CD14-positive monocyte (primary cell): ENCODE results near the gene MRO. TPM values are rescaled to one million over a fixed set of nuclear protein-coding genes. Genes with fewer than 3 reads are reported as not detected.

ENCODE experiments used
- DNase-seq, 3 donors: peaks; one replicate each; pipeline ENCODE4 v3.0.0-alpha.2; 2011 to 2022
- H2AFZ ChIP-seq: 2 replicates; pipeline ENCODE4 v1.6.0; 2012; ENCODE audit warnings: mild to moderate bottlenecking, low read depth, low read length, inconsistent platforms; ENCODE audit not compliant: insufficient read depth, poor library complexity, severe bottlenecking
- H3K27ac ChIP-seq, 2 donors: 1 replicate in 1 of 2; 2 replicates in 1 of 2; pipeline ENCODE4 v1.5.1; 2012 to 2013; ENCODE audit warnings: low read length in 2 of 2, control low read depth in 1 of 2, inconsistent platforms in 1 of 2, low read depth in 1 of 2, mild to moderate bottlenecking in 1 of 2
- H3K27me3 ChIP-seq, 2 donors: one replicate each; pipeline versions ENCODE4 v1.6.0 to v1.6.1; 2011 to 2013; ENCODE audit warnings: low read length in 2 of 2; ENCODE audit not compliant: control insufficient read depth in 2 of 2, insufficient read depth in 2 of 2
- H3K36me3 ChIP-seq, 2 donors: replicated peaks in 1 of 2; 1 replicate in 1 of 2; 2 replicates in 1 of 2; pipeline versions ENCODE4 v1.5.1 to v1.6.1; 2012 to 2013; ENCODE audit warnings: low read length in 2 of 2, control low read depth in 1 of 2, inconsistent platforms in 1 of 2, mild to moderate bottlenecking in 1 of 2; ENCODE audit not compliant: insufficient read depth in 2 of 2, control insufficient read depth in 1 of 2
- H3K4me1 ChIP-seq, 2 donors: 1 replicate in 1 of 2; 2 replicates in 1 of 2; pipeline versions ENCODE4 v1.5.1 to v1.6.1; 2012 to 2013; ENCODE audit warnings: low read length in 2 of 2, control low read depth in 1 of 2, inconsistent platforms in 1 of 2, mild to moderate bottlenecking in 1 of 2, moderate library complexity in 1 of 2; ENCODE audit not compliant: insufficient read depth in 2 of 2, control insufficient read depth in 1 of 2
- H3K4me2 ChIP-seq: replicated peaks from 2 replicates; pipeline ENCODE3; 2012; ENCODE audit warnings: low read length, moderate library complexity, mild to moderate bottlenecking; ENCODE audit not compliant: poor library complexity, severe bottlenecking; ENCODE audit errors: extremely low read depth
- H3K4me3 ChIP-seq, 3 experiments: fragments of 200-600 bp in 1 of 3; sonication (generic) in 1 of 3; replicated peaks in 1 of 3; 1 replicate in 2 of 3; 2 replicates in 1 of 3; pipeline ENCODE4 v1.5.1; 2011 to 2013; ENCODE audit warnings: low read length in 3 of 3, mild to moderate bottlenecking in 3 of 3, control low read depth in 2 of 3, low read depth in 2 of 3, inconsistent platforms in 1 of 3, moderate library complexity in 1 of 3
- H3K79me2 ChIP-seq: 2 replicates; pipeline ENCODE4 v1.6.0; 2012; ENCODE audit warnings: mild to moderate bottlenecking, control low read depth, inconsistent platforms, low read length, moderate library complexity; ENCODE audit not compliant: insufficient read depth
- H3K9ac ChIP-seq: 2 replicates; pipeline ENCODE4 v1.6.0; 2017; ENCODE audit warnings: low read length, mild to moderate bottlenecking; ENCODE audit not compliant: insufficient read depth, poor library complexity, severe bottlenecking
- H3K9me3 ChIP-seq, 2 donors: replicated peaks in 1 of 2; 1 replicate in 1 of 2; 2 replicates in 1 of 2; pipeline versions ENCODE4 v1.5.1 to v1.6.1; 2012 to 2013; ENCODE audit warnings: low read length in 2 of 2, control low read depth in 1 of 2; ENCODE audit not compliant: control insufficient read depth in 1 of 2, insufficient read depth in 1 of 2
- H4K20me1 ChIP-seq: 2 replicates; pipeline ENCODE4 v1.6.0; 2012; ENCODE audit warnings: mild to moderate bottlenecking, low read length, control low read depth, moderate library complexity; ENCODE audit not compliant: insufficient read depth
- H3K27ac Mint-ChIP-seq, 7 donors: one replicate each; pipeline ENCODE4 v1.8.0; 2020; ENCODE audit warnings: mild to moderate bottlenecking in 7 of 7, mixed read lengths in 7 of 7, moderate library complexity in 6 of 7, inconsistent platforms in 2 of 7
- H3K27me3 Mint-ChIP-seq, 3 donors: one replicate each; pipeline ENCODE4 v1.8.0; 2021 to 2022; ENCODE audit warnings: low read depth in 3 of 3, mild to moderate bottlenecking in 3 of 3, mixed read lengths in 3 of 3, moderate library complexity in 3 of 3, inconsistent platforms in 1 of 3
- H3K36me3 Mint-ChIP-seq, 2 donors: one replicate each; pipeline ENCODE4 v1.8.0; 2020; ENCODE audit warnings: mixed read lengths in 2 of 2, inconsistent platforms in 1 of 2, mild to moderate bottlenecking in 1 of 2
- H3K4me1 Mint-ChIP-seq: one replicate; pipeline ENCODE4 v1.8.0; 2020; ENCODE audit warnings: mild to moderate bottlenecking, mixed read lengths
- H3K4me3 Mint-ChIP-seq, 2 donors: one replicate each; pipeline ENCODE4 v1.8.0; 2020; ENCODE audit warnings: mild to moderate bottlenecking in 2 of 2, mixed read lengths in 2 of 2, moderate library complexity in 1 of 2
- H3K9me3 Mint-ChIP-seq, 7 donors: one replicate each; pipeline ENCODE4 v1.8.0; 2020 to 2022; ENCODE audit warnings: mixed read lengths in 7 of 7, mild to moderate bottlenecking in 6 of 7, moderate library complexity in 6 of 7, inconsistent platforms in 2 of 7
- WGBS: methylation state at CpG from one replicate; pipeline ENCODE4 v1.1.5; 2013; ENCODE audit warnings: missing lambda C conversion rate; ENCODE audit not compliant: insufficient coverage; 5-methylcytosine and 5-hydroxymethylcytosine counted together
- intact Hi-C, 2 donors: fragments of 100-400 bp; cut with micrococcal nuclease; formaldehyde crosslinking; loops; one replicate each; pipeline versions ENCODE4 v1.15.0 to v1.15.1; 2023
- polyA plus RNA-seq, 3 donors: library from polyadenylated mRNA; depleted of rRNA in 1 of 3; unstranded in 2 of 3; stranded (reverse) in 1 of 3; fragments of 300-500 nt in 2 of 3; fragments of >200 nt in 1 of 3; fragmentation: Illumina TruSeq in 2 of 3; gene quantifications; 1 replicate in 2 of 3; 2 replicates in 1 of 3; pipeline ENCODE4 v1.2.3, GENCODE V29; 2012 to 2021
- TF ChIP-seq, protein P1 (sequence below): fragments of 200-600 bp; IDR thresholded peaks from one replicate; pipeline ENCODE4 v1.8.0; 2022; ENCODE audit warnings: antibody characterized with exemption, mild to moderate bottlenecking

Gene MRO
- polyA plus RNA-seq, 3 donors: 0.01 TPM; not detected in 2

DNA sequence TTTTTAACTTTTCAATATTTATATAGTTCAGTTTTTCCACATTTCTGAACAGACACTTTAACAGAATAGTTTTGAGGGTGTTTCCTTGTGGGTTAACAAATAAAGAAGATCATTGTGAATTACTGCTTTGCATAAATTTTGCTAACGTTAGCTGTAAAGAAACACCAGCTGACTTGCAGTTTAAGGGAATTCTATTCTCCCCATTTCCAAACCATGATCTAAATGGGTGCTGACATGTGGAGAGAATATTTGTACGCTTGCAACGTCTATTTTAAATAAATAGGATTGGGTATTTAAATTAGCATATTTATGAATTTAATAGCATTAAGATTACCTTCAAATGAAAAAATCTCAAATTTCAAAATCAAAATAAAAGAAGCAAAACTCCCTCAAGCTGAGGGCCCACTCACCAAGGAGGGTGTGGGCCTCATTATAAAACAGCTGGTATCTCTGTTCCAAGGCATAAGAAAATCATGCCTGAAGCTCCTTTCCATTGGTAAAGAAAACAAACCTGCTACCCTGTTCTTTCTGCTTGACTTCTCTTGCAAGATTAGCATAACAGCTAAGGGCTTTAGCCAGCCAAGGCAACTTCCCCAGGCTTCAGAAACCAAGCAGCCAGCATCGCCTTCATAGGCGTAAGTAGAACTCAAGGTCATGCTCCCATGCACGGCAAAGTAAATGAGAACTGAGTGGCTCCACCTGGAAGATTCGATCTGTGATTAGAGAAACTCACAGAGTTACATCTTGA lies 3.2 kb downstream of the MRO start:
- no peak overlapping the region for H3K27ac Mint-ChIP-seq
- Histone ChIP-seq H4K20me1 (no peaks in the 10 kb centered on the region), H3K4me3 (no peak overlapping the region), H3K9me3 (no peaks in the 10 kb centered on the region), H3K36me3 (no peaks in the 10 kb centered on the region), H3K27ac (no peak overlapping the region), H3K9ac (no peak overlapping the region), H3K79me2 (no peaks in the 10 kb centered on the region), H3K4me2 (no peak overlapping the region), H3K4me1 (peaks cover 23 to 25% of the 10 kb centered on the region in 2 donors), H3K27me3 (no peaks in the 10 kb centered on the region), H2AFZ (no peak overlapping the region)
- H3K9me3 Mint-ChIP-seq: no peaks in the 10 kb centered on the region
- DNase-seq: no peak
- TF ChIP-seq, protein P1, sequence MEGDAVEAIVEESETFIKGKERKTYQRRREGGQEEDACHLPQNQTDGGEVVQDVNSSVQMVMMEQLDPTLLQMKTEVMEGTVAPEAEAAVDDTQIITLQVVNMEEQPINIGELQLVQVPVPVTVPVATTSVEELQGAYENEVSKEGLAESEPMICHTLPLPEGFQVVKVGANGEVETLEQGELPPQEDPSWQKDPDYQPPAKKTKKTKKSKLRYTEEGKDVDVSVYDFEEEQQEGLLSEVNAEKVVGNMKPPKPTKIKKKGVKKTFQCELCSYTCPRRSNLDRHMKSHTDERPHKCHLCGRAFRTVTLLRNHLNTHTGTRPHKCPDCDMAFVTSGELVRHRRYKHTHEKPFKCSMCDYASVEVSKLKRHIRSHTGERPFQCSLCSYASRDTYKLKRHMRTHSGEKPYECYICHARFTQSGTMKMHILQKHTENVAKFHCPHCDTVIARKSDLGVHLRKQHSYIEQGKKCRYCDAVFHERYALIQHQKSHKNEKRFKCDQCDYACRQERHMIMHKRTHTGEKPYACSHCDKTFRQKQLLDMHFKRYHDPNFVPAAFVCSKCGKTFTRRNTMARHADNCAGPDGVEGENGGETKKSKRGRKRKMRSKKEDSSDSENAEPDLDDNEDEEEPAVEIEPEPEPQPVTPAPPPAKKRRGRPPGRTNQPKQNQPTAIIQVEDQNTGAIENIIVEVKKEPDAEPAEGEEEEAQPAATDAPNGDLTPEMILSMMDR: no peak
- no CpG with 5 or more reads among the region's 7 CpGs for WGBS
- no peak overlapping the region for H3K4me3 Mint-ChIP-seq
- H3K27me3 Mint-ChIP-seq: peaks cover 0 to 5% (median 1%) of the 10 kb centered on the region in 3 donors
- no peaks in the 10 kb centered on the region for H3K36me3 Mint-ChIP-seq
- intact Hi-C loops: no loop called here
- no peaks in the 10 kb centered on the region for H3K4me1 Mint-ChIP-seq

- no peak overlapping the region for H3K4me2 ChIP-seq
- DNase-seq: no peak
- H3K4me1 ChIP-seq: peaks cover 9 to 13% of the 10 kb centered on the region in 2 donors
- H3K9me3 ChIP-seq: no peaks in the 10 kb centered on the region
- TF ChIP-seq, protein P1: no peak
- H3K27me3 ChIP-seq: no peaks in the 10 kb centered on the region
- H3K27ac ChIP-seq: no peak overlapping the region
- H3K4me3 ChIP-seq: no peak overlapping the region
- peak overlapping the region in 1 of 7 donors; percentile 2 for H3K27ac Mint-ChIP-seq
- intact Hi-C loops: no loop called here
- peaks cover 1% of the 10 kb centered on the region for H3K4me1 Mint-ChIP-seq
- no peaks in the 10 kb centered on the region for H4K20me1 ChIP-seq
- peaks cover 0 to 5% (median 1%) of the 10 kb centered on the region in 3 donors for H3K27me3 Mint-ChIP-seq
- no peak overlapping the region for H3K4me3 Mint-ChIP-seq
- H3K79me2 ChIP-seq: no peaks in the 10 kb centered on the region
- H3K9ac ChIP-seq: no peak overlapping the region
- no peaks in the 10 kb centered on the region for H3K36me3 Mint-ChIP-seq
- no peaks in the 10 kb centered on the region for H3K9me3 Mint-ChIP-seq
- no peaks in the 10 kb centered on the region for H3K36me3 ChIP-seq
- no peak overlapping the region for H2AFZ ChIP-seq
- WGBS: 92% methylated on average over 5 of the region's 7 CpGs
Measured at GRCh38 chr18:50814395-50814794, 5.4 kb downstream of the MRO start.
